ENCODE measurements around the gene DNAJC17.

DNA sequence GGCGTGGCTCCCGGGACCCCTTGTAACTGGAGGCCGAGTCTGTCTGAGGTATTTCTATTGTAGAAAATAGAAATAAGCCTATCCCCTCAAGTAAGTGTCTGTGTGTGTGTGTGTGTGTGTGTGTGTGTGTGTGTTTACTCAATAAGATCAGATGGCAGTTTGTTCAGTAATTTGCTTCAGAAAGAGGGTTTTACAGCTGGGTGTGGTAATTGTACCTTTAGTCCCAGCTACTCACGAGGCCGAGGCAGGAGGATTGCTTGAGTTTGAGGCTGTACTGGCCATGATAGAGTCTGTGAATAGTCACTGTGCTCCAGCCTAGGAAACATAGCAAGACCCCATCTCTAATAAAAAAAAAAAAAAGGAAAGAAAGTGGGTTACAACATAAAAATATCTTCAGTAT lies 45.3 kb upstream of the DNAJC17 start:
- TF ChIP-seq, protein P1, sequence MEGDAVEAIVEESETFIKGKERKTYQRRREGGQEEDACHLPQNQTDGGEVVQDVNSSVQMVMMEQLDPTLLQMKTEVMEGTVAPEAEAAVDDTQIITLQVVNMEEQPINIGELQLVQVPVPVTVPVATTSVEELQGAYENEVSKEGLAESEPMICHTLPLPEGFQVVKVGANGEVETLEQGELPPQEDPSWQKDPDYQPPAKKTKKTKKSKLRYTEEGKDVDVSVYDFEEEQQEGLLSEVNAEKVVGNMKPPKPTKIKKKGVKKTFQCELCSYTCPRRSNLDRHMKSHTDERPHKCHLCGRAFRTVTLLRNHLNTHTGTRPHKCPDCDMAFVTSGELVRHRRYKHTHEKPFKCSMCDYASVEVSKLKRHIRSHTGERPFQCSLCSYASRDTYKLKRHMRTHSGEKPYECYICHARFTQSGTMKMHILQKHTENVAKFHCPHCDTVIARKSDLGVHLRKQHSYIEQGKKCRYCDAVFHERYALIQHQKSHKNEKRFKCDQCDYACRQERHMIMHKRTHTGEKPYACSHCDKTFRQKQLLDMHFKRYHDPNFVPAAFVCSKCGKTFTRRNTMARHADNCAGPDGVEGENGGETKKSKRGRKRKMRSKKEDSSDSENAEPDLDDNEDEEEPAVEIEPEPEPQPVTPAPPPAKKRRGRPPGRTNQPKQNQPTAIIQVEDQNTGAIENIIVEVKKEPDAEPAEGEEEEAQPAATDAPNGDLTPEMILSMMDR (IDR thresholded peaks at IDR 0.05; ENCODE audit: poor library complexity, severe bottlenecking): no peak
- TF ChIP-seq TAF1 (IDR thresholded peaks at IDR 0.05; ENCODE audit: low read depth): no peak
- no peak for TF ChIP-seq EZH2 (IDR thresholded peaks at IDR 0.05; ENCODE audit: borderline replicate concordance, insufficient read depth, low read length, poor library complexity, severe bottlenecking)
- TF ChIP-seq POLR2AphosphoS5 (IDR thresholded peaks at IDR 0.05): no peak
- TF ChIP-seq MXI1 (conservative IDR thresholded peaks at IDR 0.05; ENCODE audit: poor library complexity, severe bottlenecking): no peak
- no peak for TF ChIP-seq EP300 (conservative IDR thresholded peaks at IDR 0.05; ENCODE audit: poor library complexity, severe bottlenecking)
- TF ChIP-seq, protein P2, sequence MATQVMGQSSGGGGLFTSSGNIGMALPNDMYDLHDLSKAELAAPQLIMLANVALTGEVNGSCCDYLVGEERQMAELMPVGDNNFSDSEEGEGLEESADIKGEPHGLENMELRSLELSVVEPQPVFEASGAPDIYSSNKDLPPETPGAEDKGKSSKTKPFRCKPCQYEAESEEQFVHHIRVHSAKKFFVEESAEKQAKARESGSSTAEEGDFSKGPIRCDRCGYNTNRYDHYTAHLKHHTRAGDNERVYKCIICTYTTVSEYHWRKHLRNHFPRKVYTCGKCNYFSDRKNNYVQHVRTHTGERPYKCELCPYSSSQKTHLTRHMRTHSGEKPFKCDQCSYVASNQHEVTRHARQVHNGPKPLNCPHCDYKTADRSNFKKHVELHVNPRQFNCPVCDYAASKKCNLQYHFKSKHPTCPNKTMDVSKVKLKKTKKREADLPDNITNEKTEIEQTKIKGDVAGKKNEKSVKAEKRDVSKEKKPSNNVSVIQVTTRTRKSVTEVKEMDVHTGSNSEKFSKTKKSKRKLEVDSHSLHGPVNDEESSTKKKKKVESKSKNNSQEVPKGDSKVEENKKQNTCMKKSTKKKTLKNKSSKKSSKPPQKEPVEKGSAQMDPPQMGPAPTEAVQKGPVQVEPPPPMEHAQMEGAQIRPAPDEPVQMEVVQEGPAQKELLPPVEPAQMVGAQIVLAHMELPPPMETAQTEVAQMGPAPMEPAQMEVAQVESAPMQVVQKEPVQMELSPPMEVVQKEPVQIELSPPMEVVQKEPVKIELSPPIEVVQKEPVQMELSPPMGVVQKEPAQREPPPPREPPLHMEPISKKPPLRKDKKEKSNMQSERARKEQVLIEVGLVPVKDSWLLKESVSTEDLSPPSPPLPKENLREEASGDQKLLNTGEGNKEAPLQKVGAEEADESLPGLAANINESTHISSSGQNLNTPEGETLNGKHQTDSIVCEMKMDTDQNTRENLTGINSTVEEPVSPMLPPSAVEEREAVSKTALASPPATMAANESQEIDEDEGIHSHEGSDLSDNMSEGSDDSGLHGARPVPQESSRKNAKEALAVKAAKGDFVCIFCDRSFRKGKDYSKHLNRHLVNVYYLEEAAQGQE (IDR thresholded peaks at IDR 0.05; ENCODE audit: borderline replicate concordance): no peak
- no peak for TF ChIP-seq SMC3 (conservative IDR thresholded peaks at IDR 0.05; ENCODE audit: poor library complexity)

All from neural cell (in vitro differentiated cells).